NCI-H526 (cell line): ENCODE data around the gene KIAA1586.
A peak's percentile ranks its signal among the peaks of the same experiment; 100 is the strongest.
"Not testable (repeated sequence)": the region's sequence is repeated elsewhere in the genome, so short reads cannot be mapped to it uniquely, and the experiment has no call there.

Experiments used
- DNase-seq, 2 experiments: peaks; one replicate each; lab custom pipeline; 2025; lab: John Stamatoyannopoulos, UW

The KIAA1586 gene

DNA sequence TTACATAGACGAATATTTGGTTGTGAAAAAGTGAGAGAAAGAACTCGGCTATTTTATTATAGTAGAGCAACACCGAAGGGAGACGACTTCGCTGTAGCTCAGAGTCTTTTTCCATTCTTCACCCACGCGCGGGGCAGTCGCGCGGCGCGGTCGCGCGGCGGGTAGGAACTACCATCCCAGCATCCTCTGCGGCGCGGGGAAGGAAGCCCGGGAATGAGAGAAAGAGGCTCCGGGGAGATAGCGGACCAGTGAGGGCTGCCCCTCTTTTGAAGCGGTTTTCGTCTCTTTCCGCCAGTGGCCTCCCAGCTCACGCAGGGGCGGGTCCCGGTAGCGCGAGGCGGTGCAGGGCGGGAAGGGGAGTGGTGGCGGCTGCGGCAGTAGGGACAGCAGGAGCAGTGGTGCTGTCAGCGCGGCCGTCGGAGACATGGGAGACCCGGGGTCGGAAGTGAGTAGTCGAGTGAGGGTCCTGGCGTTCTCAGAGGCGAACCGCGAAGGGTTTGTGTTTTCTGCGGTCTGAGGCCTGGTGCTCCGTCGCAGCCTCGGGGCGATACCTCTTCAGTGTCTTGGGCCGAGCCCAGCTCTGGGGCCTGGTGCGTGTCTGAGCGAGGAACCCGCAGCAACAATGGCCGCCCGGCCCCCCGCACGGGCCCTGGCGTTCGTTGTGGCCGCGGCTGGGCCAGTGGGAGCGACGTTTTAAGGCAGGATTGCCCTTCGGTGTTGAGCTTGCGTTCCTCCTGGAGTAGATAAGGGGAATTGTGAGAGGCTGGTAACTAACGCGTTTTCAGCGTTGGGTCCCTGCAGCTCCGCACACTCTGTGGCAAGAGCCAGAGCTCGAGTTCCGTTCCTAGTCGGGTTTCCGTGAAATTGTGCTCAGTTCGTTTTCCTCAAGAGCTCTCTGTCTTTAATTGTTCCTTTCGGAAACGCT, at the start of gene KIAA1586:
Gene KIAA1586, plus strand, starts transcription at position 362 of the 925 bp plus-strand sequence. Its CDS starts 63 bp downstream, at position 425.
- peak; percentile 83 to 94 for DNase-seq

DNA sequence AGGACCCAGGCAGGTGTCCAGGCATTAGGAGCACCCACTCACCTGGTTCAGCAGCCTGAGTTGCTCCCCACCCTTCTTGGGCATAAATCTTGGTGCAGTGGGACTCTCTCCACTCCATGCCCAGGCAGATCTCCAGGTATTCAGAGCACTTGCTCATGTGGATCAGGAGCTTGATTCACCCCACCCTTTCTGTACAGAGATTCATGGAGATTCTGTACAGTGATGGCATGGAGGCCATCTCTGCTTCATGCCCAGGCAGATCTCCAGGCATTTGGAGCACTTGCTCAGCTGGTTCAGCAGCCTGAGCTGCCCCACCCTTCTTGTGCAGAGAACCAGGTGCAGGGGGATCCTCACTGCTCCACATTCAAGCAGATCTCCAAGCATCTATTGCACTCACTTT, 47.4 kb upstream of the KIAA1586 start:
- no peak for DNase-seq

GRCh38 chr6:56999748-57000147, 46.7 kb upstream of the KIAA1586 start:
- DNase-seq = not testable (repeated sequence)

GRCh38 chr6:57002197-57002596, 44.3 kb upstream of the KIAA1586 start:
- no peak for DNase-seq

- DNase-seq = no peak
Observed at GRCh38 chr6:57004292-57004691, 42.2 kb upstream of the KIAA1586 start.

- no peak for DNase-seq
Observed at GRCh38 chr6:57006101-57006500, 40.4 kb upstream of the KIAA1586 start.

DNA sequence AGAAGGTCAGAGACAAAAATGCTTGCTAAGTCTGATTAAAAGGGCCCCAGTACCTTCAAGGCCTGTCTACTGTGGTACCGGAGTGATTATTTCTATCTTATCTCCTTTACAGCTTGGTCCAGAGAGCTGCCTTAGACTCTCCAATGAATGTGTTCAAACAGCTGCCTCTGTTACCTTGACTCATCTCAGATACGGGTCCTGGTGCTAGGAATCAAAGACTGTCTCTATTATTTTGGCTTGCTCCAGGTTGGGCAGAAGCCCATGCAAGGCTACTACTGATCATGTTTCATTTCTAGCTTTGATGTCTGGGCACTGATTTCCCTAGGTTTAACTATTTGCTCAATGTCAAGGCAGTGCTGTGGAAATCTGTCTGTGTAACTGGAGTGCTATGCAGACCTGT, 38.4 kb upstream of the KIAA1586 start:
- DNase-seq = not testable (repeated sequence)

- DNase-seq = no peak
Observed at GRCh38 chr6:57013521-57013926, 33.0 kb upstream of the KIAA1586 start.

DNA sequence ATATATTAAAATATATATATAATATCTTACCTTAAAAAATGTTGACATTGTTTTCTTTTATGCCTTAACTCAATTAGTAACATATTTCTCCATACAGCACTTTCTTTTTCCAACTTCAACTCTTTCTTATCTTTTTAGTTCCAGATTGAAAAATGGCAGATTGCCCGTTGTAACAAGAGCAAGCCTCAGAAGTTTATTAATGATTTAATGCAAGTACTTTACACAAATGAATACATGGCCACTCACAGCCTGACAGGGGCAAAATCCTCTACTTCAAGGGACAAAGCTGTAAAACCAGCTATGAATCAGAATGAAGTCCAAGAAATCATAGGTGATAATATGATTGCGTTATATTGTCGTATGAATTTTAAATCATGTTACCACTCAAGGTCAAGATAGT, 29.4 kb upstream of the KIAA1586 start:
- no peak for DNase-seq

- DNase-seq = no peak
Observed at GRCh38 chr6:57017841-57018240, 28.7 kb upstream of the KIAA1586 start.

DNA sequence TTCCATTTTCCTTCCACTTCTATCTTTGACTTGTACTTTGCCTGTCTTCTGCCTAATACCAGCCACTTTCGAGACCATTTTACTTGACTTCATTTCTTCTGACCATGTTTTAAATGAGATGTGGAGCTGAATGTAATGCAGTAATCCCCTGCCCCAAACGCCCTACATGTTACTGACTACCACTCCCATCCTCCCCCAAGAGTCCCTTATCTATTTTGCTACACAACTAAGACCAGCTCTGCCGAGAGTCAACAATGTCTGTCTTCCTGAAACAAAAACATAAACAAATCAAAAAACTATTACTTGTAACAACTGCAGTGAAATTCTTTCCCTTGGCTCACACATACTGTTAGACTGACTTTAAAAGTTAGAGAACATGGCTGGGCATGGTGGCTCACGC, 27.1 kb upstream of the KIAA1586 start:
- no peak for DNase-seq

DNA sequence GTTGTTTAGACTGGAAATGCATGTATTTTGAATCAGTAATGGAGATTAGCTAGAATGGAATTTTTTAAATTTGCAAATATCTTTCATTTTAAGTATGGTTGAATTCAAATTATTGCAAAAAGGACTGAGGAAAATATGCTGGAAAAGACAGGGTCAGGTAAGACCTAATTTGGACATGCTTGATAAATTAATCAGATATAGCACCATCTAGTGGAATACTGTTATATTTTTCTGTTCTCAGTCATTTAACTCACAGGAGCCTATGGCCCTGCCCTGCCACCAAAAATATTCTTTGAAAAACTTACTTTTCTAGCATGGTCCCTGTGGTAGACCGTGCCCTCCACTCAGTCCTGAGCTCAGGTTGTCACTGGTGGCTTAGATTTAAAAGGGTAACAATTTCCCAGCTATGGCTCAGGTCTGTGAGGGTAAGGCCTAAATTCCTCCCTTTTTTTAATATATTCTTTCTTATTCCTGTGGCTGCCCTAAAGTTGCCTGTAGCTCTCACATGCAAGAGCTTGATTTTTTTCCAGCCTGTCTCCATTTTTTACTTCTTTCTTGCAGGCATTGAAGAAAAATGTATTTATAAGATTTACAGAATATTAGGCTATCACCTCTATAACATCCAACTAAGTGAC, 25.3 kb upstream of the KIAA1586 start:
- DNase-seq = peak; percentile 17 to 65

DNA sequence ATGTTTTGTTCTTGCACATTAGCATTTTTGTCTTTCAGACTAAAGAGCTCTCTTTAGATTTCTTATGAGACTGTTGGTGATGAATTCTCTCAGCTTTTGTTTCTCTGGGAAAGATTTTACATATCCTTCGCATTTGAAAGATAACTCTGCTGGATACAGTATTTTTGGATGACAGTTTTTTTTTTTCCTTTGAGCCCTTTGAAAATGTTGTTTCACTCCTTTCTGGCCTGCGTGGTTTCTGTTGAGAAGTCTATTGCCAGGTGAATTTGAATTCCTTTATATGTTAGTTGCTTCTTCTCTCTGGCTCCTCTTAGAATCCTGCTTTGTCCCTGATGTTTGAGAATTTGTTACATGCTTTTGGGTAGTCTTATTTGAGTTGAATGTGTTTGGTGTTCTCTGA, 22.2 kb upstream of the KIAA1586 start:
- DNase-seq = no peak

DNA sequence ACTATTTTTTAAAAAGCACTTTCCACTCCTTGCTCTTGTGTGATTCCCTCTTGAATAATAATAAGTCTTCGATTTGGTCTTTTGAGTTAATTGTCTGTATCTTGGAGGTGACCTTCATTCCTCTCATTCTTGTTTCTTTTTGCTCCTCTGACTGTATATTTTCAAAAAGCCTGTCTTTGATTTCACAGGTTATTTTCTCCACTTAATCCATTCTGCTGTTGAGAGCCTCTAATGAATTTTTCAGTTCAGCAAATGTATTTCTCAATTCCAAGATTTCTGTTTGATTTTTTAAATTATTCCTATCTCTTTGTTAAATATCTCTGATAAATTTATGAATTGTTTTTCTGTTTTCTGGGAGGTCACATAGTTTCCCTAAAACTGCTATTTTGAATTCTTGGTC, 21.7 kb upstream of the KIAA1586 start:
- no peak for DNase-seq

GRCh38 chr6:57026001-57026400, 20.5 kb upstream of the KIAA1586 start:
- DNase-seq = no peak

GRCh38 chr6:57027301-57027700, 19.2 kb upstream of the KIAA1586 start:
- no peak for DNase-seq

DNA sequence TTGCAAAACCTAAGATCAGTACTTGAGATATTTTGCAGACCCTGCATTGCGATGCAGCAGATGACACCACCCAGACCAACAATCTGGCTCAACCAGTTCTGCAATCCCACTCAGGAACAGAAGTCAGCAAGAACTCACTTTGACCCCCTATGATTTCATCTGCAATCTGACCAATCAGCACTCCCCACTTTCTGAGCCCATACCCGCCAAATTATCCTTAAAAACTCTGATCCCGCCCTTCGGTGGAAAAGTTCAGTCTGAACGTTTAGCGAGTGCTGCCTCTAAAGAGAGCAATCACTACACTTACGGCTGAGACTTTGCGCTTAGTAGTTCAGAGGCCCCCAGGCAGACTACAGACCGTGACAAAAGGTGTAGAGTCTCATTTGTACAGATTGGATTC, 17.3 kb upstream of the KIAA1586 start:
- no peak for DNase-seq

- no peak for DNase-seq
Observed at GRCh38 chr6:57033228-57033627, 13.3 kb upstream of the KIAA1586 start.

- no peak for DNase-seq
Observed at GRCh38 chr6:57035549-57035948, 10.9 kb upstream of the KIAA1586 start.

DNA sequence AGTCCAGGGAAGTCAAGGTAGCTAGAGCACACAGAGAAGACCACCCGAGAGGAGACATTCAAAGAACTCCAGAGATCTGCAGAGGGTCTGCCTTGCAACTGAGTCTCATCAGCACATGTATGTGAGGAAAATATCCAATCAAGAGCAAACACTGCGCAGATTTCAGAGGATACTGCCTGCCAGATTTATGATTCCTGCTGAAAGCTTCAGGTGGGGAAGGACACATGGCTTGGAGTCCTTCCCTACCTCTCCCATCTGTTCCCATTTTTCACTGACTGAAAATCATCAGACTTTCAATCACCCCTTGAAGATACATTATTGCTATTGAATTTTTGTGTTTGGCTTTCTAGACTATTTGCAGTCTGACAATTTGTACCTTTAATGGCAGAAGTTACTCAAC, 7.6 kb upstream of the KIAA1586 start:
- no peak for DNase-seq

DNA sequence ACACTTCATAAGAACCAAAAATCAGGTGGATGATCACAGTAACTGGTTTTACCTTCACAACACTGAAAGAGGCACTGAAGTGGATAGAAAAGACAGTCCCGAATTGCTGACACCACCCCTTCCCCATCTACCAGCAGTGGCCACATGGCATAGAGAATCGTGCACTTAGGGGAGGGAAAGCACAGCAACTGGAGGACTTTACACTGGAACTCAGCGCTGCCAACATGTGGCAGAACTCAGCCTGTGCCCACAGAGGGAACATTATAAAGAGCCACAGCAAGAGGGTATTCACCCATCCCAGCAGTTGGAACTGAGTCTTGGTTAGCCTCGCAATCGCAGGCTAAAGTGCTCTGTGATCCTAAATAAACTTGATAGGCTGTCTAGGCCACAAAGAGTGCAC, 6.5 kb upstream of the KIAA1586 start:
- no peak for DNase-seq

GRCh38 chr6:57044061-57044460, 2.4 kb upstream of the KIAA1586 start:
- not testable (repeated sequence) for DNase-seq

GRCh38 chr6:57044568-57044967, 1.9 kb upstream of the KIAA1586 start:
- no peak for DNase-seq
